ENCODE results near the gene DICER1.

The DICER1 gene

GRCh38 chr14:95188380-95188779, 31.1 kb upstream of the DICER1 start:
- TF ChIP-seq, protein P1, sequence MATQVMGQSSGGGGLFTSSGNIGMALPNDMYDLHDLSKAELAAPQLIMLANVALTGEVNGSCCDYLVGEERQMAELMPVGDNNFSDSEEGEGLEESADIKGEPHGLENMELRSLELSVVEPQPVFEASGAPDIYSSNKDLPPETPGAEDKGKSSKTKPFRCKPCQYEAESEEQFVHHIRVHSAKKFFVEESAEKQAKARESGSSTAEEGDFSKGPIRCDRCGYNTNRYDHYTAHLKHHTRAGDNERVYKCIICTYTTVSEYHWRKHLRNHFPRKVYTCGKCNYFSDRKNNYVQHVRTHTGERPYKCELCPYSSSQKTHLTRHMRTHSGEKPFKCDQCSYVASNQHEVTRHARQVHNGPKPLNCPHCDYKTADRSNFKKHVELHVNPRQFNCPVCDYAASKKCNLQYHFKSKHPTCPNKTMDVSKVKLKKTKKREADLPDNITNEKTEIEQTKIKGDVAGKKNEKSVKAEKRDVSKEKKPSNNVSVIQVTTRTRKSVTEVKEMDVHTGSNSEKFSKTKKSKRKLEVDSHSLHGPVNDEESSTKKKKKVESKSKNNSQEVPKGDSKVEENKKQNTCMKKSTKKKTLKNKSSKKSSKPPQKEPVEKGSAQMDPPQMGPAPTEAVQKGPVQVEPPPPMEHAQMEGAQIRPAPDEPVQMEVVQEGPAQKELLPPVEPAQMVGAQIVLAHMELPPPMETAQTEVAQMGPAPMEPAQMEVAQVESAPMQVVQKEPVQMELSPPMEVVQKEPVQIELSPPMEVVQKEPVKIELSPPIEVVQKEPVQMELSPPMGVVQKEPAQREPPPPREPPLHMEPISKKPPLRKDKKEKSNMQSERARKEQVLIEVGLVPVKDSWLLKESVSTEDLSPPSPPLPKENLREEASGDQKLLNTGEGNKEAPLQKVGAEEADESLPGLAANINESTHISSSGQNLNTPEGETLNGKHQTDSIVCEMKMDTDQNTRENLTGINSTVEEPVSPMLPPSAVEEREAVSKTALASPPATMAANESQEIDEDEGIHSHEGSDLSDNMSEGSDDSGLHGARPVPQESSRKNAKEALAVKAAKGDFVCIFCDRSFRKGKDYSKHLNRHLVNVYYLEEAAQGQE (IDR thresholded peaks at IDR 0.05; ENCODE audit: insufficient replicate concordance, low read depth): no peak
- TF ChIP-seq POLR2AphosphoS5 (IDR thresholded peaks at IDR 0.05; ENCODE audit: low read depth) (no peak), GABPA (IDR thresholded peaks at IDR 0.05; ENCODE audit: low read depth) (no peak), CTCF (IDR thresholded peaks at IDR 0.05; ENCODE audit: insufficient read depth, low read length) (no peak), SPI1 (IDR thresholded peaks at IDR 0.05; ENCODE audit: borderline replicate concordance, low read depth) (no peak)
- H3K27ac ChIP-seq (replicated peaks): no peak overlapping the region
- H3K27me3 ChIP-seq (ENCODE audit: insufficient read depth, poor library complexity, severe bottlenecking): no peaks in the 10 kb centered on the region
- H3K4me3 ChIP-seq (replicated peaks; ENCODE audit: insufficient read depth, low read length): no peak overlapping the region
- DNase-seq (ENCODE audit: low read depth in 1 of 2, low spot score in 1 of 2): no peak

DNA sequence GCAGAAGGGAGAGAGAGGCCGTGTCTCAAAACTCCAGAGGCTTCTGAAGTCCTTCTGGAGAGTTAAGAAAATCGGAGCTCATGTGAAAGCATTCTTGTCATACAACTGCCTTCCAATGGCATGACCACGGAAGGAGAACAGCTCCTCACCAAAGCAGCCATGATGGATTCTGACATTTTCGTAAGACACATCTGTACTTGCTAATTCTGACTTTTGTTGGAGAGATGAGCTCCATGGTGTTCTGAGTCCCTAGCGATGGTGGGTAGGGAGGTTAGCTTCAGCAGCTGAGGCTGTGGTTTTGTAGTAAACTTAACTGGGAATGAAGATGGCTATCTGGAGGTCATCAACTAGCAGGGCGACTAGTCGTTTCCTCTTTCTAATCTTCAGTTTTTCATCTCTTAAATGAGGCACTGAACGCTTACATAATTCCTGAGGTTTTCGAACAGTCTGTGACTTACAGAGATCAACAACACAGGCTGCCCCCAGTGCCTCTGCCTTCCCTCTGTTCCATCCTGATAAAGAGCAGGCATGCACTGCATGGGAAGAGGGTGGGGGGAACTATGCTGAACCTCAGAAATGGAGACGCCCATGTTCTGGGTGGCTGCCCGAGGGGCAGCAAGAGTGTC, 28.6 kb upstream of the DICER1 start:
- TF ChIP-seq, protein P1 (IDR thresholded peaks at IDR 0.05; ENCODE audit: insufficient replicate concordance, low read depth): no peak
- TF ChIP-seq GABPA (IDR thresholded peaks at IDR 0.05; ENCODE audit: low read depth) (no peak), CTCF (IDR thresholded peaks at IDR 0.05; ENCODE audit: insufficient read depth, low read length) (no peak), SPI1 (IDR thresholded peaks at IDR 0.05; ENCODE audit: borderline replicate concordance, low read depth) (peak; percentile 70), POLR2AphosphoS5 (IDR thresholded peaks at IDR 0.05; ENCODE audit: low read depth) (peak; percentile 26)
- H3K27me3 ChIP-seq (ENCODE audit: insufficient read depth, poor library complexity, severe bottlenecking): no peaks in the 10 kb centered on the region
- peak; percentile 76 to 81 for DNase-seq (ENCODE audit: low read depth in 1 of 2, low spot score in 1 of 2)
- peak overlapping the region; percentile 92 for H3K27ac ChIP-seq (replicated peaks)
- peak overlapping the region; percentile 28 for H3K4me3 ChIP-seq (replicated peaks; ENCODE audit: insufficient read depth, low read length)

DNA sequence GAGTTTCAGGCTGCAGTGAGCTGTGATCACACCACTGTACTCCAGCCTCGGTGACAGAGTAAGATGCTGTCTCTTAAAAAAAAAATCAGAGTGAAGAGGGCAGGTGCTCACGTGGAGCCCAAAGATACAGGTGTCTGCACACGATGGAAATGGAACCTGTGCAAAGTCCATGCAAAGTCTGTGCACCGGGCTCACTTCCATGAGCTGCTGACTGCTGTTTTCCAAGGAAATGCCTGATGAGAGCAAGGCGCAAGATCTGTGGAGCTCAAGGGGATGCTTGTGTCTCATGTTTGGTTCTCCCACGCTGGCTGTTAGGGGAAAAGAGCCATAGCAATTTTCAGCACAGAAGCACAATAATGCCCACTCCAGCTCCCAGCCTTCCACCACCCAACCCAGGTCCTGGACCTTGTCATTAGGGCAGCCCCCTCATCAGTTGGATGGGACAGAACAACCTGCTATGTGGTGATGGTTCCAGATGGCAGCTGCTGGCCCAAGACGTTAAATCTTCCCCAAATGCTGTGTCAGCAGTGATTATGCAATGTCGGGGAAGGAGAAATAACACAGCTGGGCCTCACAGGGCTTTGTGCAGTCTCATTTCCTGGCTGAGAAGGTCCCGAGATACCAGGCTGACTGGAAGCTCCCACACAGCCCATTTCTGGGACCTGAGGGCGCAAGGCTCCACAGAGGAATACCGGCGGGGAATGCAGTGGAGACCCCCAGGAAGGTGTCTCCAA, 27.9 kb upstream of the DICER1 start:
- Histone ChIP-seq H3K27ac (replicated peaks) (peak overlapping the region; percentile 92), H3K4me3 (replicated peaks; ENCODE audit: insufficient read depth, low read length) (peak overlapping the region; percentile 28), H3K27me3 (ENCODE audit: insufficient read depth, poor library complexity, severe bottlenecking) (no peaks in the 10 kb centered on the region)
- DNase-seq (ENCODE audit: low read depth in 1 of 2, low spot score in 1 of 2): peak; percentile 82 to 94
- TF ChIP-seq CTCF (IDR thresholded peaks at IDR 0.05; ENCODE audit: insufficient read depth, low read length) (no peak), SPI1 (IDR thresholded peaks at IDR 0.05; ENCODE audit: borderline replicate concordance, low read depth) (no peak), POLR2AphosphoS5 (IDR thresholded peaks at IDR 0.05; ENCODE audit: low read depth) (peak; percentile 92), GABPA (IDR thresholded peaks at IDR 0.05; ENCODE audit: low read depth) (no peak)
- TF ChIP-seq, protein P1 (IDR thresholded peaks at IDR 0.05; ENCODE audit: insufficient replicate concordance, low read depth): peak; percentile 69
